Measurements from ENCODE around the gene MYO10.
"Not testable (repeated sequence)": the region's sequence is repeated elsewhere in the genome, so short reads cannot be mapped to it uniquely, and the experiment has no call there.

Gene MYO10

GRCh38 chr5:16768184-16768583 is 167.9 kb downstream of the MYO10 start:
- Histone ChIP-seq H3K4me3 (ENCODE audit: low read length) (no peak overlapping the region), H3K4me1 (ENCODE audit: control insufficient read depth, insufficient read depth, low read length) (no peaks in the 10 kb centered on the region), H3K27me3 (ENCODE audit: control insufficient read depth, insufficient read depth, low read length) (no peaks in the 10 kb centered on the region), H3K27ac (ENCODE audit: low read depth, low read length) (no peak overlapping the region), H3K36me3 (ENCODE audit: control insufficient read depth, insufficient read depth, low read length) (no peaks in the 10 kb centered on the region), H3K9ac (ENCODE audit: low read length) (no peak overlapping the region)

GRCh38 chr5:16763211-16763610 is 172.9 kb downstream of the MYO10 start:
- Histone ChIP-seq H3K4me1 (ENCODE audit: control insufficient read depth, insufficient read depth, low read length) (peaks cover 2% of the 10 kb centered on the region), H3K4me3 (ENCODE audit: low read length) (no peak overlapping the region), H3K9ac (ENCODE audit: low read length) (no peak overlapping the region), H3K36me3 (ENCODE audit: control insufficient read depth, insufficient read depth, low read length) (no peaks in the 10 kb centered on the region), H3K27ac (ENCODE audit: low read depth, low read length) (no peak overlapping the region), H3K27me3 (ENCODE audit: control insufficient read depth, insufficient read depth, low read length) (no peaks in the 10 kb centered on the region)

GRCh38 chr5:16759147-16759773 is 176.8 kb downstream of the MYO10 start:
- Histone ChIP-seq H3K36me3 (ENCODE audit: control insufficient read depth, insufficient read depth, low read length) (peaks cover 2% of the 10 kb centered on the region), H3K27me3 (ENCODE audit: control insufficient read depth, insufficient read depth, low read length) (no peaks in the 10 kb centered on the region), H3K27ac (ENCODE audit: low read depth, low read length) (no peak overlapping the region), H3K4me1 (ENCODE audit: control insufficient read depth, insufficient read depth, low read length) (peaks cover 2% of the 10 kb centered on the region), H3K9ac (ENCODE audit: low read length) (no peak overlapping the region), H3K4me3 (ENCODE audit: low read length) (no peak overlapping the region)

- Histone ChIP-seq H3K27ac (ENCODE audit: low read depth, low read length) (no peak overlapping the region), H3K36me3 (ENCODE audit: control insufficient read depth, insufficient read depth, low read length) (peaks cover 2% of the 10 kb centered on the region), H3K4me3 (ENCODE audit: low read length) (no peak overlapping the region), H3K9ac (ENCODE audit: low read length) (no peak overlapping the region), H3K27me3 (ENCODE audit: control insufficient read depth, insufficient read depth, low read length) (no peaks in the 10 kb centered on the region), H3K4me1 (ENCODE audit: control insufficient read depth, insufficient read depth, low read length) (peaks cover 2% of the 10 kb centered on the region)
These were observed 178.0 kb downstream of the MYO10 start for GRCh38 chr5:16757989-16758501.

- H3K27me3 ChIP-seq (ENCODE audit: control insufficient read depth, insufficient read depth, low read length); H3K9ac ChIP-seq (ENCODE audit: low read length); H3K4me1 ChIP-seq (ENCODE audit: control insufficient read depth, insufficient read depth, low read length); H3K4me3 ChIP-seq (ENCODE audit: low read length); H3K36me3 ChIP-seq (ENCODE audit: control insufficient read depth, insufficient read depth, low read length); H3K27ac ChIP-seq (ENCODE audit: low read depth, low read length): not testable (repeated sequence)
These were observed 178.5 kb downstream of the MYO10 start for GRCh38 chr5:16757577-16757976.

- peaks cover 2% of the 10 kb centered on the region for H3K4me1 ChIP-seq (ENCODE audit: control insufficient read depth, insufficient read depth, low read length)
- H3K27me3 ChIP-seq (ENCODE audit: control insufficient read depth, insufficient read depth, low read length) = no peaks in the 10 kb centered on the region
- peaks cover 2% of the 10 kb centered on the region for H3K36me3 ChIP-seq (ENCODE audit: control insufficient read depth, insufficient read depth, low read length)
- no peak overlapping the region for H3K4me3 ChIP-seq (ENCODE audit: low read length)
- H3K9ac ChIP-seq (ENCODE audit: low read length) = no peak overlapping the region
- H3K27ac ChIP-seq (ENCODE audit: low read depth, low read length) = no peak overlapping the region
These were observed 178.9 kb downstream of the MYO10 start for GRCh38 chr5:16757146-16757545.

- Histone ChIP-seq H3K27ac (ENCODE audit: low read depth, low read length) (no peak overlapping the region), H3K4me3 (ENCODE audit: low read length) (no peak overlapping the region), H3K36me3 (ENCODE audit: control insufficient read depth, insufficient read depth, low read length) (peaks cover 2% of the 10 kb centered on the region), H3K27me3 (ENCODE audit: control insufficient read depth, insufficient read depth, low read length) (no peaks in the 10 kb centered on the region), H3K4me1 (ENCODE audit: control insufficient read depth, insufficient read depth, low read length) (peaks cover 2% of the 10 kb centered on the region), H3K9ac (ENCODE audit: low read length) (no peak overlapping the region)
These were observed 179.4 kb downstream of the MYO10 start for GRCh38 chr5:16756692-16757091.

- Histone ChIP-seq H3K4me3 (ENCODE audit: low read length) (no peak overlapping the region), H3K4me1 (ENCODE audit: control insufficient read depth, insufficient read depth, low read length) (peaks cover 2% of the 10 kb centered on the region), H3K36me3 (ENCODE audit: control insufficient read depth, insufficient read depth, low read length) (peaks cover 2% of the 10 kb centered on the region), H3K27ac (ENCODE audit: low read depth, low read length) (no peak overlapping the region), H3K27me3 (ENCODE audit: control insufficient read depth, insufficient read depth, low read length) (no peaks in the 10 kb centered on the region), H3K9ac (ENCODE audit: low read length) (no peak overlapping the region)
These were observed 180.4 kb downstream of the MYO10 start for GRCh38 chr5:16755641-16756040.

- H3K4me1 ChIP-seq (ENCODE audit: control insufficient read depth, insufficient read depth, low read length) = no peaks in the 10 kb centered on the region
- no peak overlapping the region for H3K9ac ChIP-seq (ENCODE audit: low read length)
- H3K27me3 ChIP-seq (ENCODE audit: control insufficient read depth, insufficient read depth, low read length) = no peaks in the 10 kb centered on the region
- no peak overlapping the region for H3K4me3 ChIP-seq (ENCODE audit: low read length)
- H3K27ac ChIP-seq (ENCODE audit: low read depth, low read length) = no peak overlapping the region
- H3K36me3 ChIP-seq (ENCODE audit: control insufficient read depth, insufficient read depth, low read length) = peaks cover 2% of the 10 kb centered on the region
These were observed 181.5 kb downstream of the MYO10 start for GRCh38 chr5:16754601-16755000.

GRCh38 chr5:16754086-16754485 is 182.0 kb downstream of the MYO10 start:
- Histone ChIP-seq H3K27me3 (ENCODE audit: control insufficient read depth, insufficient read depth, low read length) (no peaks in the 10 kb centered on the region), H3K4me1 (ENCODE audit: control insufficient read depth, insufficient read depth, low read length) (no peaks in the 10 kb centered on the region), H3K9ac (ENCODE audit: low read length) (no peak overlapping the region), H3K27ac (ENCODE audit: low read depth, low read length) (no peak overlapping the region), H3K4me3 (ENCODE audit: low read length) (no peak overlapping the region), H3K36me3 (ENCODE audit: control insufficient read depth, insufficient read depth, low read length) (peaks cover 2% of the 10 kb centered on the region)

- no peak overlapping the region for H3K27ac ChIP-seq (ENCODE audit: low read depth, low read length)
- peaks cover 2% of the 10 kb centered on the region for H3K36me3 ChIP-seq (ENCODE audit: control insufficient read depth, insufficient read depth, low read length)
- no peak overlapping the region for H3K9ac ChIP-seq (ENCODE audit: low read length)
These were observed 185.6 kb downstream of the MYO10 start for GRCh38 chr5:16750445-16750844.

GRCh38 chr5:16749626-16750025 is 186.5 kb downstream of the MYO10 start:
- no peak overlapping the region for H3K9ac ChIP-seq (ENCODE audit: low read length)
- H3K4me1 ChIP-seq (ENCODE audit: control insufficient read depth, insufficient read depth, low read length) = no peaks in the 10 kb centered on the region
- no peaks in the 10 kb centered on the region for H3K27me3 ChIP-seq (ENCODE audit: control insufficient read depth, insufficient read depth, low read length)
- H3K36me3 ChIP-seq (ENCODE audit: control insufficient read depth, insufficient read depth, low read length) = peaks cover 2% of the 10 kb centered on the region
- H3K4me3 ChIP-seq (ENCODE audit: low read length) = no peak overlapping the region
- no peak overlapping the region for H3K27ac ChIP-seq (ENCODE audit: low read depth, low read length)

More at GRCh38 chr5:16750445-16750844, 185.6 kb downstream of the MYO10 start:
- Histone ChIP-seq H3K4me3 (ENCODE audit: low read length) (no peak overlapping the region), H3K27me3 (ENCODE audit: control insufficient read depth, insufficient read depth, low read length) (no peaks in the 10 kb centered on the region), H3K4me1 (ENCODE audit: control insufficient read depth, insufficient read depth, low read length) (no peaks in the 10 kb centered on the region)

GRCh38 chr5:16744164-16744880 is 191.8 kb downstream of the MYO10 start:
- H3K4me1 ChIP-seq (ENCODE audit: control insufficient read depth, insufficient read depth, low read length) = no peaks in the 10 kb centered on the region
- no peak overlapping the region for H3K4me3 ChIP-seq (ENCODE audit: low read length)
- H3K27me3 ChIP-seq (ENCODE audit: control insufficient read depth, insufficient read depth, low read length) = no peaks in the 10 kb centered on the region
- H3K27ac ChIP-seq (ENCODE audit: low read depth, low read length) = no peak overlapping the region
- H3K9ac ChIP-seq (ENCODE audit: low read length) = no peak overlapping the region
- H3K36me3 ChIP-seq (ENCODE audit: control insufficient read depth, insufficient read depth, low read length) = no peaks in the 10 kb centered on the region

Measured in rectal smooth muscle tissue (tissue), 1 donor.